HepG2 (cell line): ENCODE measurements around the gene STIP1. TPM values are rescaled to one million over a fixed set of nuclear protein-coding genes. Genes with fewer than 3 reads are reported as not detected.

Experiments used
- HMGXB4 ChIP-seq, 2 experiments: sonication (generic) in 1 of 2; formaldehyde crosslinking in 1 of 2; IDR thresholded peaks; 2 replicates each; pipeline versions ENCODE4 v1.4.0 to v1.6.1; 2018 to 2020; ENCODE audit warnings: missing genetic modification reagents in 2 of 2, borderline replicate concordance in 1 of 2, low read depth in 1 of 2, mild to moderate bottlenecking in 1 of 2, missing biosample characterization in 1 of 2
- HNF4A ChIP-seq: sonication (generic); formaldehyde crosslinking; IDR thresholded peaks from 2 replicates; pipeline ENCODE4 v1.4.0; 2020; ENCODE audit warnings: missing genetic modification reagents
- MYPOP ChIP-seq: sonication (generic); formaldehyde crosslinking; IDR thresholded peaks from 2 replicates; pipeline ENCODE4 v1.8.1; 2023; ENCODE audit warnings: mild to moderate bottlenecking, moderate library complexity, missing genetic modification reagents
- THAP11 ChIP-seq: IDR thresholded peaks from 2 replicates; pipeline ENCODE4 v1.6.1; 2016; ENCODE audit warnings: missing biosample characterization, missing genetic modification reagents
- ZNF18 ChIP-seq: sonication (generic); formaldehyde crosslinking; IDR thresholded peaks from 2 replicates; pipeline ENCODE4 v1.8.0; 2022; ENCODE audit warnings: mild to moderate bottlenecking, missing genetic modification reagents; ENCODE audit not compliant: insufficient replicate concordance
- ZNF513 ChIP-seq: sonication (generic); formaldehyde crosslinking; conservative IDR thresholded peaks from 2 replicates; pipeline ENCODE4 v1.5.0; 2020; ENCODE audit warnings: missing genetic modification reagents
- ZSCAN31 ChIP-seq: sonication (generic); formaldehyde crosslinking; IDR thresholded peaks from 2 replicates; pipeline ENCODE4 v1.5.0; 2020; ENCODE audit warnings: low read depth, mild to moderate bottlenecking, missing genetic modification reagents
- polyA plus RNA-seq, 8 experiments: library from polyadenylated mRNA; depleted of rRNA in 3 of 8; stranded (reverse) in 7 of 8; unstranded in 1 of 8; fragments of >200 nt; fragmentation: Illumina TruSeq in 4 of 8; extraction: Trizol in 4 of 8; gene quantifications; 2 replicates each; pipeline versions ENCODE4 v1.2.1 to v1.2.3, GENCODE V29; 2011 to 2016; ENCODE audit warnings: low read depth in 4 of 8, missing spikeins in 1 of 8, mixed read lengths in 1 of 8; ENCODE audit not compliant: insufficient read depth in 1 of 8
- total RNA-seq, 5 experiments: library from RNA; depleted of rRNA; stranded (reverse); fragments of >200 nt; fragmentation: Illumina TruSeq; extraction: Trizol; gene quantifications; 2 replicates each; pipeline ENCODE4 v1.2.3, GENCODE V29; 2016; ENCODE audit warnings: low read depth in 1 of 5
- TF ChIP-seq, protein P1 (sequence below): sonication (generic); formaldehyde crosslinking; IDR thresholded peaks from 2 replicates; pipeline ENCODE4 v1.9.0; 2022; ENCODE audit warnings: missing genetic modification reagents, mild to moderate bottlenecking, borderline replicate concordance

The STIP1 gene
- total and polyA plus RNA-seq, 2 of the 13 experiments (the other 11 are each of a cell fraction or from before 2014, with no cell fraction given), result 81.1 to 217 TPM

- no peak for TF ChIP-seq ZNF513 (CRISPR knock-in tag)
- TF ChIP-seq ZNF18 (CRISPR knock-in tag), result no peak
- TF ChIP-seq MYPOP, result no peak
- TF ChIP-seq, protein P1, sequence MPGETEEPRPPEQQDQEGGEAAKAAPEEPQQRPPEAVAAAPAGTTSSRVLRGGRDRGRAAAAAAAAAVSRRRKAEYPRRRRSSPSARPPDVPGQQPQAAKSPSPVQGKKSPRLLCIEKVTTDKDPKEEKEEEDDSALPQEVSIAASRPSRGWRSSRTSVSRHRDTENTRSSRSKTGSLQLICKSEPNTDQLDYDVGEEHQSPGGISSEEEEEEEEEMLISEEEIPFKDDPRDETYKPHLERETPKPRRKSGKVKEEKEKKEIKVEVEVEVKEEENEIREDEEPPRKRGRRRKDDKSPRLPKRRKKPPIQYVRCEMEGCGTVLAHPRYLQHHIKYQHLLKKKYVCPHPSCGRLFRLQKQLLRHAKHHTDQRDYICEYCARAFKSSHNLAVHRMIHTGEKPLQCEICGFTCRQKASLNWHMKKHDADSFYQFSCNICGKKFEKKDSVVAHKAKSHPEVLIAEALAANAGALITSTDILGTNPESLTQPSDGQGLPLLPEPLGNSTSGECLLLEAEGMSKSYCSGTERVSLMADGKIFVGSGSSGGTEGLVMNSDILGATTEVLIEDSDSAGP, result no peak
- no peak for TF ChIP-seq THAP11
- no peak for TF ChIP-seq HNF4A (CRISPR knock-in tag)
- TF ChIP-seq ZSCAN31 (CRISPR knock-in tag), result no peak
- TF ChIP-seq HMGXB4 (CRISPR knock-in tag; IDR thresholded peaks at IDR 0.05; ENCODE audit: borderline replicate concordance in 1 of 2, low read depth in 1 of 2), result no peak
- TF ChIP-seq, all 625 proteins: peak for 0
Measured at GRCh38 chr11:64208796-64209562, 23.0 kb downstream of the STIP1 start (continued).
